IMR-90 (cell line): ENCODE data around the gene SLITRK3. TPM values are rescaled to one million over a fixed set of nuclear protein-coding genes. Genes with fewer than 3 reads are reported as not detected.

Source experiments
- ATAC-seq: fragments of 200-7000 bp; cut with Tn5 transposase; 2 replicates; pipeline ENCODE4 v1.9.1; 2020; ENCODE audit warnings: low read depth, mild to moderate bottlenecking, moderate library complexity
- BruUV-seq: library from RNA; stranded (reverse); fragments of 400-500 nt; replicated peaks from 2 replicates; lab custom pipeline; 2021; lab: Mats Ljungman, UMichigan
- CTCF ChIA-PET: fragments of 300-600 bp; formaldehyde crosslinking; extraction: SDS; loops from one replicate; lab custom pipeline; 2021; ENCODE audit warnings: antibody characterized with exemption; lab: Yijun Ruan, JAX
- POLR2A ChIA-PET: fragments of 300-600 bp; sonication (Branson Sonifier 250); formaldehyde crosslinking; loops from one replicate; lab custom pipeline; 2022; ENCODE audit warnings: antibody characterized with exemption; ENCODE audit not compliant: unreplicated experiment; lab: Charles Lee
- DNase-seq: peaks from one replicate; pipeline ENCODE4 v3.0.0; 2013
- H2AFZ ChIP-seq: replicated peaks from 2 replicates; pipeline ENCODE3; 2013; ENCODE audit warnings: low read length, mild to moderate bottlenecking; ENCODE audit not compliant: poor library complexity
- H2AK5ac ChIP-seq: 2 replicates; pipeline ENCODE4 v1.6.1; 2013; ENCODE audit warnings: low read depth, low read length, inconsistent platforms
- H2AK9ac ChIP-seq: replicated peaks from 2 replicates; pipeline ENCODE3; 2013; ENCODE audit warnings: mild to moderate bottlenecking, low read depth, low read length, moderate library complexity; ENCODE audit not compliant: poor library complexity
- H2BK120ac ChIP-seq: 2 replicates; pipeline ENCODE4 v1.6.1; 2013; ENCODE audit warnings: low read depth, low read length, inconsistent platforms
- H2BK15ac ChIP-seq: 3 replicates; pipeline ENCODE4 v1.6.1; 2013; ENCODE audit warnings: low read depth, low read length, inconsistent platforms
- H2BK20ac ChIP-seq: 2 replicates; pipeline ENCODE4 v1.6.1; 2013; ENCODE audit warnings: low read depth, mild to moderate bottlenecking, inconsistent platforms, low read length, moderate library complexity
- H2BK5ac ChIP-seq: 2 replicates; pipeline ENCODE4 v1.6.1; 2013; ENCODE audit warnings: mild to moderate bottlenecking, low read depth, low read length, inconsistent platforms; ENCODE audit not compliant: poor library complexity, severe bottlenecking
- H3K14ac ChIP-seq: replicated peaks from 2 replicates; pipeline ENCODE4 v1.6.1; 2013; ENCODE audit warnings: low read depth, low read length, inconsistent platforms
- H3K18ac ChIP-seq: 2 replicates; pipeline ENCODE4 v1.6.1; 2013; ENCODE audit warnings: low read depth, low read length, control low read depth
- H3K23ac ChIP-seq: 2 replicates; pipeline ENCODE4 v1.6.1; 2013; ENCODE audit warnings: low read depth, low read length, inconsistent platforms
- H3K27ac ChIP-seq: 2 replicates; pipeline ENCODE4 v1.5.1; 2013; ENCODE audit warnings: mild to moderate bottlenecking, control low read depth, low read length; ENCODE audit not compliant: insufficient read depth
- H3K27me3 ChIP-seq: 2 replicates; pipeline ENCODE4 v1.6.1; 2013; ENCODE audit warnings: low read length; ENCODE audit not compliant: control insufficient read depth, insufficient read depth
- H3K36me3 ChIP-seq: 2 replicates; pipeline ENCODE4 v1.6.1; 2013; ENCODE audit warnings: low read length, mixed read lengths; ENCODE audit not compliant: control insufficient read depth, insufficient read depth
- H3K4ac ChIP-seq: 2 replicates; pipeline ENCODE4 v1.6.1; 2013; ENCODE audit warnings: low read depth, low read length, inconsistent platforms
- H3K4me1 ChIP-seq: 2 replicates; pipeline ENCODE4 v1.6.1; 2013; ENCODE audit warnings: low read length, mixed read lengths; ENCODE audit not compliant: control insufficient read depth, insufficient read depth
- H3K4me2 ChIP-seq: 2 replicates; pipeline ENCODE4 v1.6.1; 2013; ENCODE audit warnings: low read depth, mild to moderate bottlenecking, control low read depth, low read length, moderate library complexity
- H3K4me3 ChIP-seq: 2 replicates; pipeline ENCODE4 v1.5.1; 2013; ENCODE audit warnings: low read depth, mild to moderate bottlenecking, control low read depth, low read length, moderate library complexity; ENCODE audit not compliant: insufficient read depth
- H3K56ac ChIP-seq: 2 replicates; pipeline ENCODE4 v1.6.1; 2013; ENCODE audit warnings: low read length, inconsistent platforms; ENCODE audit not compliant: insufficient read depth; ENCODE audit errors: extremely low read depth
- H3K79me1 ChIP-seq, 2 experiments: 2 replicates each; pipeline ENCODE4 v1.6.1; 2013; ENCODE audit warnings: low read length in 2 of 2, inconsistent platforms in 1 of 2, low read depth in 1 of 2
- H3K9ac ChIP-seq: 2 replicates; pipeline ENCODE4 v1.6.1; 2013; ENCODE audit warnings: low read depth, low read length, control low read depth
- H3K9me1 ChIP-seq: 2 replicates; pipeline ENCODE4 v1.6.1; 2013; ENCODE audit warnings: low read length, inconsistent platforms; ENCODE audit not compliant: insufficient read depth
- H3K9me3 ChIP-seq: 2 replicates; pipeline ENCODE4 v1.6.1; 2013; ENCODE audit warnings: low read length; ENCODE audit not compliant: control insufficient read depth, insufficient read depth
- H4K20me1 ChIP-seq: 2 replicates; pipeline ENCODE4 v1.6.1; 2013; ENCODE audit warnings: low read length, inconsistent platforms; ENCODE audit not compliant: insufficient read depth
- H4K5ac ChIP-seq: 2 replicates; pipeline ENCODE4 v1.6.1; 2013; ENCODE audit warnings: mild to moderate bottlenecking, low read depth, low read length, control low read depth
- H4K8ac ChIP-seq, 2 experiments: 2 replicates each; pipeline ENCODE4 v1.6.1; 2013; ENCODE audit warnings: low read depth in 2 of 2, low read length in 2 of 2, control low read depth in 1 of 2, inconsistent platforms in 1 of 2
- H4K91ac ChIP-seq: 2 replicates; pipeline ENCODE4 v1.6.1; 2013; ENCODE audit warnings: low read depth, low read length, inconsistent platforms; ENCODE audit not compliant: insufficient read depth
- CEBPB ChIP-seq: IDR thresholded peaks from 2 replicates; pipeline ENCODE4 v1.6.1; 2012; ENCODE audit warnings: low read depth, low read length, improper control_type of control experiment
- CHD1 ChIP-seq: IDR thresholded peaks from 2 replicates; pipeline ENCODE4 v1.6.1; 2012; ENCODE audit warnings: low read depth, low read length, improper control_type of control experiment
- ELK1 ChIP-seq: fragments of 150-350 bp; IDR thresholded peaks from 2 replicates; pipeline ENCODE4 v1.6.1; 2016; ENCODE audit warnings: low read depth, mild to moderate bottlenecking, low read length, moderate library complexity, borderline replicate concordance
- MAFK ChIP-seq: IDR thresholded peaks from 2 replicates; pipeline ENCODE4 v1.6.1; 2012; ENCODE audit warnings: low read depth, low read length, improper control_type of control experiment
- MAZ ChIP-seq: IDR thresholded peaks from 2 replicates; pipeline ENCODE4 v1.6.1; 2012; ENCODE audit warnings: low read depth, mild to moderate bottlenecking, low read length, improper control_type of control experiment, moderate library complexity, borderline replicate concordance
- MXI1 ChIP-seq: IDR thresholded peaks from 2 replicates; pipeline ENCODE4 v1.6.1; 2012; ENCODE audit warnings: low read depth, mild to moderate bottlenecking, low read length, moderate library complexity, borderline replicate concordance
- NFE2L2 ChIP-seq: fragments of 150-350 bp; IDR thresholded peaks from 2 replicates; pipeline ENCODE4 v1.6.1; 2016; ENCODE audit warnings: low read depth, mild to moderate bottlenecking, low read length
- POLR2A ChIP-seq: IDR thresholded peaks from 2 replicates; pipeline ENCODE4 v1.6.1; 2012; ENCODE audit warnings: mild to moderate bottlenecking, low read depth, low read length
- RAD21 ChIP-seq: IDR thresholded peaks from 2 replicates; pipeline ENCODE4 v1.6.1; 2012; ENCODE audit warnings: low read length, improper control_type of control experiment
- RCOR1 ChIP-seq: IDR thresholded peaks from 2 replicates; pipeline ENCODE4 v1.6.1; 2012; ENCODE audit warnings: mild to moderate bottlenecking, low read length, improper control_type of control experiment; ENCODE audit not compliant: insufficient replicate concordance
- RFX5 ChIP-seq: IDR thresholded peaks from 2 replicates; pipeline ENCODE4 v1.8.0; 2012; ENCODE audit warnings: low read depth, mild to moderate bottlenecking, low read length, moderate library complexity
- WGBS, 2 experiments: methylation state at CpG; one replicate each; pipeline versions ENCODE4 v1.1.5 to v1.1.7; 2013; ENCODE audit warnings: missing lambda C conversion rate in 2 of 2; ENCODE audit not compliant: insufficient read length in 1 of 2; ENCODE audit errors: extremely low coverage in 2 of 2; 5-methylcytosine and 5-hydroxymethylcytosine counted together
- dilution Hi-C: fragments of 300-500 bp; cut with HindIII; formaldehyde crosslinking; loops from one replicate; pipeline ENCODE4 v1.14.3; 2018; ENCODE audit warnings: low sequenced_read_pairs; ENCODE audit not compliant: unreplicated experiment
- in situ Hi-C: fragments of 300-500 bp; cut with MboI; formaldehyde crosslinking; loops from 3 replicates; pipeline ENCODE4 v1.14.3; 2019; ENCODE audit warnings: low sequenced_read_pairs, inconsistent platforms, mixed read lengths
- intact Hi-C: fragments of 100-400 bp; cut with micrococcal nuclease; formaldehyde crosslinking; loops from 2 replicates; pipeline ENCODE4 v1.10.0; 2022
- polyA plus RNA-seq, 3 experiments: library from polyadenylated mRNA; depleted of rRNA; stranded (reverse); fragments of >200 nt; gene quantifications; 2 replicates each; pipeline ENCODE4 v1.2.3, GENCODE V29; 2012; ENCODE audit warnings: low replicate concordance in 1 of 3
- total RNA-seq: library from RNA; depleted of rRNA; stranded (reverse); fragments of >200 nt; gene quantifications from 2 replicates; pipeline ENCODE4 v1.2.3, GENCODE V29; 2012
- TF ChIP-seq, protein P1 (sequence below): fragments of 150-350 bp; IDR thresholded peaks from 2 replicates; pipeline ENCODE4 v1.6.1; 2017; ENCODE audit warnings: mild to moderate bottlenecking, antibody characterized with exemption, low read length, low read depth

Gene SLITRK3
- total and polyA plus RNA-seq, 2 of the 4 experiments (the other 2 are of a cell fraction), result not detected

DNA sequence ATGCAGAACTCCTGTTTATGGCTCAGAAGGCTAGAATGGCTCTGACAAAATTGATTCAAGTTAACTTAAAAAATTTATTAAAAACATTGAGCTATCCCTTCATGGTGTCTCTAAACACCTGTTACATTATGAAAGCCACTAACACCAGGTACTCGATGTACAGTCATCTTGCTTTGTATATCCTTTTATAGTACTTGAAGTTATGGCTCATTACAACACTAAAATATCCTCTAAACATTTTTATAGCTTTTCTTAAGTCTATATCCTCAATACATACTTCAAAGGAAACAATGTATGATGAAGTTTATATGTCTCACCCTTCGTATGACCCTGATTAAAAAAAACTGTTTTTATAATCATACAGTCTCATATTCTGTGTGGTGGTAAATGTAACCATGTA is 38.2 kb downstream of the SLITRK3 start:
- ATAC-seq, result no peak
- H4K91ac ChIP-seq, result no peak overlapping the region

More for the DNA sequence above, 38.2 kb downstream of the SLITRK3 start:
- intact Hi-C loops (no loop called here), in situ Hi-C loops (no loop called here), dilution Hi-C loops (no loop called here)
- BruUV-seq, result no TSS peak
- Histone ChIP-seq H2AFZ (no peak overlapping the region), H3K4me3 (no peak overlapping the region), H3K4me2 (no peak overlapping the region), H3K9me1 (no peaks in the 10 kb centered on the region), H3K4ac (no peak overlapping the region), H3K27me3 (no peaks in the 10 kb centered on the region), H2BK5ac (no peak overlapping the region), H2BK120ac (no peak overlapping the region), H2BK15ac (no peak overlapping the region), H3K56ac (no peak overlapping the region), H3K27ac (no peak overlapping the region), H2AK9ac (no peak overlapping the region), H2AK5ac (no peak overlapping the region), H3K9me3 (peaks cover 3% of the 10 kb centered on the region; the same call in 1 of the 2 replicates), H2BK20ac (no peak overlapping the region), H4K8ac (no peak overlapping the region), H3K36me3 (no peaks in the 10 kb centered on the region), H3K9ac (no peak overlapping the region), H3K14ac (no peak overlapping the region), H4K5ac (no peak overlapping the region), H3K18ac (no peak overlapping the region), H3K4me1 (no peaks in the 10 kb centered on the region), H3K79me1 (no peaks in the 10 kb centered on the region), H3K23ac (no peak overlapping the region), H4K20me1 (no peaks in the 10 kb centered on the region)
- ChIA-PET POLR2A (no interaction called here), CTCF (no interaction called here)
- DNase-seq, result no peak
- WGBS, 2 experiments, result no CpG with 5 or more reads among the region's 2 CpGs
- TF ChIP-seq MXI1 (no peak), CHD1 (no peak), NFE2L2 (no peak), RAD21 (no peak), ELK1 (no peak), RCOR1 (no peak), MAZ (no peak), CEBPB (no peak), POLR2A (no peak), RFX5 (no peak), MAFK (no peak)
- TF ChIP-seq, protein P1, sequence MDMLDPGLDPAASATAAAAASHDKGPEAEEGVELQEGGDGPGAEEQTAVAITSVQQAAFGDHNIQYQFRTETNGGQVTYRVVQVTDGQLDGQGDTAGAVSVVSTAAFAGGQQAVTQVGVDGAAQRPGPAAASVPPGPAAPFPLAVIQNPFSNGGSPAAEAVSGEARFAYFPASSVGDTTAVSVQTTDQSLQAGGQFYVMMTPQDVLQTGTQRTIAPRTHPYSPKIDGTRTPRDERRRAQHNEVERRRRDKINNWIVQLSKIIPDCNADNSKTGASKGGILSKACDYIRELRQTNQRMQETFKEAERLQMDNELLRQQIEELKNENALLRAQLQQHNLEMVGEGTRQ, result no peak
